Keratinocyte (primary cell): ENCODE results near the gene AP3D1.

ENCODE experiments used
- CTCF ChIP-seq, 3 experiments: IDR thresholded peaks in 1 of 3; conservative IDR thresholded peaks in 1 of 3; optimal IDR thresholded peaks in 1 of 3; 2 replicates in 2 of 3; 3 replicates in 1 of 3; pipeline versions ENCODE3 to v1.5.1; 2011; ENCODE audit warnings: low read length in 3 of 3, mild to moderate bottlenecking in 3 of 3, moderate library complexity in 2 of 3, control low read depth in 1 of 3, inconsistent platforms in 1 of 3; ENCODE audit not compliant: insufficient read depth in 2 of 3; ENCODE audit errors: extremely low read depth in 1 of 3
- EZH2 ChIP-seq: IDR thresholded peaks from one replicate; pipeline ENCODE4 v1.6.1; 2012; ENCODE audit warnings: inconsistent platforms, mild to moderate bottlenecking, low read length, moderate library complexity

- no peak for TF ChIP-seq CTCF (optimal IDR thresholded peaks at IDR 0.05 in 1 of 3, IDR thresholded peaks at IDR 0.05 in 1 of 3, conservative IDR thresholded peaks at IDR 0.05 in 1 of 3; ENCODE audit: extremely low read depth in 1 of 3, insufficient read depth in 2 of 3, low read length in 3 of 3)
- no peak for TF ChIP-seq EZH2
Measured at GRCh38 chr19:2053601-2054389, 97.6 kb downstream of the AP3D1 start.
